ENCODE results near the gene RRAD.

Gene RRAD

GRCh38 chr16:66872943-66873684 lies 52.2 kb downstream of the RRAD start:
- DNase-seq: peak; percentile 97

GRCh38 chr16:66872559-66872942 lies 52.8 kb downstream of the RRAD start:
- DNase-seq: no peak

GRCh38 chr16:66871840-66872239 lies 53.5 kb downstream of the RRAD start:
- no peak for DNase-seq
